ENCODE data around the gene ZNF496. TPM values are rescaled to one million over a fixed set of nuclear protein-coding genes. Genes with fewer than 3 reads are reported as not detected.
"Not testable (repeated sequence)": the region's sequence is repeated elsewhere in the genome, so short reads cannot be mapped to it uniquely, and the experiment has no call there.

ZNF496 gene
- total and polyA plus RNA-seq, 7 experiments from 2014 or later: 9.2 to 25.1 (median 10.5) TPM

GRCh38 chr1:247274605-247275256 is 56.9 kb downstream of the ZNF496 start:
- peaks cover 13 to 47% (median 20%) of the 10 kb centered on the region in 11 donors for H3K9me3 Mint-ChIP-seq
- no peak overlapping the region for H3K4me3 ChIP-seq (ENCODE audit: low read length)
- ChIA-PET POLR2A (no interaction called here), CTCF (no interaction called here)
- peaks cover 0 to 5% (median 0%) of the 10 kb centered on the region in 5 donors for H3K27me3 Mint-ChIP-seq
- no peak overlapping the region for H3K27ac ChIP-seq (ENCODE audit: low read depth, low read length)
- H3K4me3 Mint-ChIP-seq: no peak overlapping the region
- H3K4me1 Mint-ChIP-seq: no peaks in the 10 kb centered on the region
- no peak for ATAC-seq
- DNase-seq: no peak
- no peak overlapping the region for H3K27ac Mint-ChIP-seq
- no peaks in the 10 kb centered on the region for H3K27me3 ChIP-seq (ENCODE audit: control insufficient read depth in 2 of 2, insufficient read depth in 2 of 2, low read length in 2 of 2)
- intact Hi-C loops (cut with micrococcal nuclease): no loop called here
- H3K36me3 ChIP-seq (ENCODE audit: control insufficient read depth in 2 of 3, insufficient read depth in 3 of 3, low read length in 3 of 3): no peaks in the 10 kb centered on the region
- H3K4me1 ChIP-seq (ENCODE audit: control insufficient read depth in 2 of 2, insufficient read depth in 2 of 2, low read length in 2 of 2): no peaks in the 10 kb centered on the region
- H3K36me3 Mint-ChIP-seq: peaks cover 0 to 20% (median 7%) of the 10 kb centered on the region in 5 donors
- H3K9me3 ChIP-seq (ENCODE audit: control insufficient read depth in 2 of 3, low read length in 3 of 3): no peaks in the 10 kb centered on the region

GRCh38 chr1:247273013-247273412 is 58.7 kb downstream of the ZNF496 start:
- Histone ChIP-seq H3K27me3 (ENCODE audit: control insufficient read depth in 2 of 2, insufficient read depth in 2 of 2, low read length in 2 of 2) (no peaks in the 10 kb centered on the region), H3K4me3 (ENCODE audit: low read length) (no peak overlapping the region), H3K36me3 (ENCODE audit: control insufficient read depth in 2 of 3, insufficient read depth in 3 of 3, low read length in 3 of 3) (no peaks in the 10 kb centered on the region), H3K4me1 (ENCODE audit: control insufficient read depth in 2 of 2, insufficient read depth in 2 of 2, low read length in 2 of 2) (no peaks in the 10 kb centered on the region), H3K27ac (ENCODE audit: low read depth, low read length) (no peak overlapping the region), H3K9me3 (ENCODE audit: control insufficient read depth in 2 of 3, low read length in 3 of 3) (no peaks in the 10 kb centered on the region)
- no peak for DNase-seq
- no peaks in the 10 kb centered on the region for H3K4me1 Mint-ChIP-seq
- ATAC-seq: no peak
- H3K4me3 Mint-ChIP-seq: no peak overlapping the region
- CTCF ChIA-PET: no interaction called here
- H3K36me3 Mint-ChIP-seq: peaks cover 0 to 20% (median 7%) of the 10 kb centered on the region in 5 donors
- intact Hi-C loops (cut with micrococcal nuclease): no loop called here
- H3K9me3 Mint-ChIP-seq: peaks cover 14 to 55% (median 21%) of the 10 kb centered on the region in 11 donors
- H3K27ac Mint-ChIP-seq: no peak overlapping the region
- POLR2A ChIA-PET: no interaction called here
- H3K27me3 Mint-ChIP-seq: peaks cover 0 to 5% (median 0%) of the 10 kb centered on the region in 5 donors

GRCh38 chr1:247270003-247270402 is 61.7 kb downstream of the ZNF496 start:
- Histone ChIP-seq H3K9me3 (ENCODE audit: control insufficient read depth in 2 of 3, low read length in 3 of 3) (no peaks in the 10 kb centered on the region), H3K27me3 (ENCODE audit: control insufficient read depth in 2 of 2, insufficient read depth in 2 of 2, low read length in 2 of 2) (no peaks in the 10 kb centered on the region), H3K4me3 (ENCODE audit: low read length) (no peak overlapping the region), H3K36me3 (ENCODE audit: control insufficient read depth in 2 of 3, insufficient read depth in 3 of 3, low read length in 3 of 3) (no peaks in the 10 kb centered on the region), H3K27ac (ENCODE audit: low read depth, low read length) (no peak overlapping the region), H3K4me1 (ENCODE audit: control insufficient read depth in 2 of 2, insufficient read depth in 2 of 2, low read length in 2 of 2) (no peaks in the 10 kb centered on the region)
- DNase-seq (no peak), ATAC-seq (no peak)
- intact Hi-C loops (cut with micrococcal nuclease): no loop called here
- H3K9me3 Mint-ChIP-seq: peaks cover 8 to 59% (median 18%) of the 10 kb centered on the region in 11 donors
- H3K27ac Mint-ChIP-seq: no peak overlapping the region
- ChIA-PET CTCF (no interaction called here), POLR2A (no interaction called here)
- H3K4me1 Mint-ChIP-seq: no peaks in the 10 kb centered on the region
- H3K4me3 Mint-ChIP-seq: no peak overlapping the region
- H3K36me3 Mint-ChIP-seq: peaks cover 0 to 7% (median 0%) of the 10 kb centered on the region in 5 donors
- peaks cover 0 to 12% (median 7%) of the 10 kb centered on the region in 5 donors for H3K27me3 Mint-ChIP-seq

- Mint-ChIP-seq H3K36me3 (peaks cover 0 to 6% (median 0%) of the 10 kb centered on the region in 5 donors), H3K4me1 (no peaks in the 10 kb centered on the region), H3K9me3 (peaks cover 8 to 63% (median 20%) of the 10 kb centered on the region in 11 donors), H3K27me3 (peaks cover 0 to 10% (median 7%) of the 10 kb centered on the region in 5 donors), H3K4me3 (no peak overlapping the region), H3K27ac (no peak overlapping the region)
- H3K27me3 ChIP-seq (ENCODE audit: control insufficient read depth in 2 of 2, insufficient read depth in 2 of 2, low read length in 2 of 2): no peaks in the 10 kb centered on the region
- intact Hi-C loops (cut with micrococcal nuclease): no loop called here
- H3K4me1 ChIP-seq (ENCODE audit: control insufficient read depth in 2 of 2, insufficient read depth in 2 of 2, low read length in 2 of 2): no peaks in the 10 kb centered on the region
- H3K4me3 ChIP-seq (ENCODE audit: low read length): no peak overlapping the region
- H3K9me3 ChIP-seq (ENCODE audit: control insufficient read depth in 2 of 3, low read length in 3 of 3): no peaks in the 10 kb centered on the region
- DNase-seq (no peak), ATAC-seq (no peak)
- H3K27ac ChIP-seq (ENCODE audit: low read depth, low read length): no peak overlapping the region
- no peaks in the 10 kb centered on the region for H3K36me3 ChIP-seq (ENCODE audit: control insufficient read depth in 2 of 3, insufficient read depth in 3 of 3, low read length in 3 of 3)
- ChIA-PET POLR2A (no interaction called here), CTCF (no interaction called here)
Observed at GRCh38 chr1:247269133-247269532, 62.5 kb downstream of the ZNF496 start.

GRCh38 chr1:247268390-247269045 is 63.1 kb downstream of the ZNF496 start:
- no peak overlapping the region for H3K4me3 Mint-ChIP-seq
- POLR2A ChIA-PET: no interaction called here
- no peak for DNase-seq

GRCh38 chr1:247266053-247266452 is 65.6 kb downstream of the ZNF496 start:
- intact Hi-C loops (cut with micrococcal nuclease): no loop called here
- no peaks in the 10 kb centered on the region for H3K9me3 ChIP-seq (ENCODE audit: control insufficient read depth in 2 of 3, low read length in 3 of 3)
- H3K27ac ChIP-seq (ENCODE audit: low read depth, low read length): no peak overlapping the region
- POLR2A ChIA-PET: no interaction called here
- no peaks in the 10 kb centered on the region for H3K27me3 ChIP-seq (ENCODE audit: control insufficient read depth in 2 of 2, insufficient read depth in 2 of 2, low read length in 2 of 2)
- Mint-ChIP-seq H3K4me1 (no peaks in the 10 kb centered on the region), H3K9me3 (peaks cover 4 to 55% (median 11%) of the 10 kb centered on the region in 11 donors), H3K36me3 (peaks cover 0 to 7% (median 0%) of the 10 kb centered on the region in 5 donors), H3K4me3 (no peak overlapping the region), H3K27me3 (peaks cover 0 to 16% (median 9%) of the 10 kb centered on the region in 5 donors), H3K27ac (no peak overlapping the region)
- no peak overlapping the region for H3K4me3 ChIP-seq (ENCODE audit: low read length)
- H3K36me3 ChIP-seq (ENCODE audit: control insufficient read depth in 2 of 3, insufficient read depth in 3 of 3, low read length in 3 of 3): no peaks in the 10 kb centered on the region
- CTCF ChIA-PET: no interaction called here
- H3K4me1 ChIP-seq (ENCODE audit: control insufficient read depth in 2 of 2, insufficient read depth in 2 of 2, low read length in 2 of 2): no peaks in the 10 kb centered on the region
- ATAC-seq: no peak
- no peak for DNase-seq

More at GRCh38 chr1:247268390-247269045, 63.1 kb downstream of the ZNF496 start:
- Histone ChIP-seq H3K27me3 (ENCODE audit: control insufficient read depth in 2 of 2, insufficient read depth in 2 of 2, low read length in 2 of 2) (no peaks in the 10 kb centered on the region), H3K4me1 (ENCODE audit: control insufficient read depth in 2 of 2, insufficient read depth in 2 of 2, low read length in 2 of 2) (no peaks in the 10 kb centered on the region), H3K9me3 (ENCODE audit: control insufficient read depth in 2 of 3, low read length in 3 of 3) (no peaks in the 10 kb centered on the region), H3K36me3 (ENCODE audit: control insufficient read depth in 2 of 3, insufficient read depth in 3 of 3, low read length in 3 of 3) (no peaks in the 10 kb centered on the region), H3K27ac (ENCODE audit: low read depth, low read length) (no peak overlapping the region), H3K4me3 (ENCODE audit: low read length) (no peak overlapping the region)
- H3K36me3 Mint-ChIP-seq: peaks cover 0 to 6% (median 0%) of the 10 kb centered on the region in 5 donors
- H3K9me3 Mint-ChIP-seq: peaks cover 8 to 61% (median 20%) of the 10 kb centered on the region in 11 donors
- ATAC-seq: no peak
- CTCF ChIA-PET: no interaction called here
- intact Hi-C loops (cut with micrococcal nuclease): no loop called here
- no peak overlapping the region for H3K27ac Mint-ChIP-seq
- no peaks in the 10 kb centered on the region for H3K4me1 Mint-ChIP-seq
- peaks cover 0 to 11% (median 9%) of the 10 kb centered on the region in 5 donors for H3K27me3 Mint-ChIP-seq

GRCh38 chr1:247255772-247256171 is 75.9 kb downstream of the ZNF496 start, which contains the start of gene VN1R5:
Gene VN1R5 (plus strand): TSS chr1:247256072.
- H3K4me3 Mint-ChIP-seq; H3K27ac Mint-ChIP-seq; H3K4me3 ChIP-seq (ENCODE audit: low read length); POLR2A ChIA-PET; H3K27ac ChIP-seq (ENCODE audit: low read depth, low read length); H3K27me3 ChIP-seq (ENCODE audit: control insufficient read depth in 2 of 2, insufficient read depth in 2 of 2, low read length in 2 of 2); CTCF ChIA-PET; H3K4me1 ChIP-seq (ENCODE audit: control insufficient read depth in 2 of 2, insufficient read depth in 2 of 2, low read length in 2 of 2); ATAC-seq; DNase-seq; intact Hi-C loops (cut with micrococcal nuclease); H3K4me1 Mint-ChIP-seq; H3K36me3 Mint-ChIP-seq; H3K36me3 ChIP-seq (ENCODE audit: control insufficient read depth in 2 of 3, insufficient read depth in 3 of 3, low read length in 3 of 3); H3K9me3 ChIP-seq (ENCODE audit: control insufficient read depth in 2 of 3, low read length in 3 of 3): not testable (repeated sequence)
- H3K9me3 Mint-ChIP-seq: peaks cover 0 to 36% (median 5%) of the 10 kb centered on the region in 11 donors
- peaks cover 0 to 36% (median 21%) of the 10 kb centered on the region in 5 donors for H3K27me3 Mint-ChIP-seq
